CD4-positive, alpha-beta T cell treated with Interleukin-15 for 1 hour (primary cell): Measurements from ENCODE around the gene DUSP5.

Experiments
- DNase-seq: peaks from one replicate; pipeline ENCODE4 v3.0.0-alpha.2; 2020

The DUSP5 gene

DNA sequence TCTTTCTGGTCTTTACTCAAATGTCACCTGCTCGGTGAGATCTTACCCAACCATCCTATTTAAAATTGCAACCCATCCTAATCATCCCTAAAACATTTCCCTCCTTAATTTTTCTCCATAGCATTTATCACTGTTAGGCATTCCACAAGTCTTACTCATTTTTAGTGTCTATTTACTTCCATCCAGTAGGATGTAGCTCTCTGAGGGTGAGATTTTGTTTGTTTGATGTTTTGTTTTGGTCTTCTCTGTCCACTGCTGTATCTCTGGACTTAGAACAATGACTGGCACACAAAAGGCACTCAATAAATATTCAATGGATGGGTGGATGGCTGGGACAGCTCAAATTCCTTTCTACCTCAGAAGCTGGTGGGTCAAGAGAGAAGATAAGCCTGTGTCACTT, 15.8 kb upstream of the DUSP5 start:
- DNase-seq: no peak

DNA sequence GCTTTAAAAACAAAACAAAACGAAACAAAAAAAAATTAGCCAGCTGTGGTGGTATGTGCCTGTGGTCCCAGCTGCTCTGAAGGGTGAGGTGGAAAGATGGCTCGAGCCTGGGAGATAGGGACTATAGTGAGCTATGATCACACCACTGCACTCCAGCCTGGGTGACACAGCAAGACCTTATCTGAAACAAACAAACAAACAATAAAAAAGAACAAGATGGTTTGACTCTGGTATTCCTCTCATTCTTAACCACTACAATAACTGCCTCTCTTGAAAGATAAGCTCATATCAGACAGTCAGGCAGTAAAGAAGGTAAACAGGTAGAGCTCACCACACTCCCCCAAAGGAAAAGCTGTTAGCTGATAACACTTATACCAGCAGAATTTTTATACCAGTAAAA, 14.1 kb upstream of the DUSP5 start:
- no peak for DNase-seq

DNA sequence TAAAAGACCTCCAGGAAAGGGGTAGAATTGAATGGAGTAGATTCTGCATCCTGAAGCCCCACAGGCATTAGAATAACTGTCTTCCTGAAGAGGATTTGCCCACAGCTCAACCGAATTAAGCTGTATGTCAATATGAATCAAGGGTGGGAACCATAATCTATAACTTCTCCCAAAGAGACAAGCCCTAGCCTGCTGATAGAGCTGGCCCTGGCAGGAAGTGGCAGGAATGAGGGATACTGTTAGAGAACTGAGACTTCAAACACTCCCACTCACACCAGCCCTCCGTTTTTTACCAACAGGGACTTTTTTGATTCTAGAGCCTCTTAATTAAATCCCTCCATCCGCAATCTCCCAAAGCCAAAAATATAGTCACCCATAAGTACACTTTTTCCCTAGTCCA, 12.2 kb upstream of the DUSP5 start:
- no peak for DNase-seq

DNA sequence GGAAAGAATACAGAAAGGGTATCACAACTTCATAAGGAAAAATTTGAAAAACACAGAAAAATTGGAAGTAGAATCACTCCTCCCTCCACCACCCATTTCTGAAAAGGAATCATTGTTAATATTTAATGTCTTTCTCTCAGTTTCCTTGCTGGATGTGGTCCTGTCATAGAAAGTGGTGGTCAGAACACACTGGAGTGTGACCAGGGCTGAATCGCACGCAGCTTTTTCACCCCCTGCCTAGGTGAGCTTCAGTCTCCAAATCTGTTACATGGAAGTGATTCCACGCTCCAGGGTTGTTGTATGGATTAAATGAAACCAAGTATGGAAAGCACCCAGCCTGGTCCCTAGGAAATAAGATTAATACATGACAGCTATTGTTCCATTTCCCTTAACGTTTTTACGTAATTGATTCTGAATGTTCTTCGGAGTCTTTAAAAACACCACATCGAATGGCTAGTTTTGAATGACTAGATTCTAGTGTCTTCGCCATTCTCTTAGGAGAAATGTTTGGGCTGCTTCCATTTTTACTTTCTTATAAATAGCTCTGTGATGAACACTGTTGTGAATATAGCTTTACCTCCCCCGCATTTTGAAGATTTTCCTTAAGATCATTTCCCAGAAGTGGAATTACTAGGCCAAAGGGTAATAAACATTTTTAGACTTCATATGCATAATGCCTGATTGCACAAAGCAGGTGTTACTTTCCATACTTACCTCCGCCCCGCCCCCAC, 10.9 kb upstream of the DUSP5 start:
- no peak for DNase-seq

DNA sequence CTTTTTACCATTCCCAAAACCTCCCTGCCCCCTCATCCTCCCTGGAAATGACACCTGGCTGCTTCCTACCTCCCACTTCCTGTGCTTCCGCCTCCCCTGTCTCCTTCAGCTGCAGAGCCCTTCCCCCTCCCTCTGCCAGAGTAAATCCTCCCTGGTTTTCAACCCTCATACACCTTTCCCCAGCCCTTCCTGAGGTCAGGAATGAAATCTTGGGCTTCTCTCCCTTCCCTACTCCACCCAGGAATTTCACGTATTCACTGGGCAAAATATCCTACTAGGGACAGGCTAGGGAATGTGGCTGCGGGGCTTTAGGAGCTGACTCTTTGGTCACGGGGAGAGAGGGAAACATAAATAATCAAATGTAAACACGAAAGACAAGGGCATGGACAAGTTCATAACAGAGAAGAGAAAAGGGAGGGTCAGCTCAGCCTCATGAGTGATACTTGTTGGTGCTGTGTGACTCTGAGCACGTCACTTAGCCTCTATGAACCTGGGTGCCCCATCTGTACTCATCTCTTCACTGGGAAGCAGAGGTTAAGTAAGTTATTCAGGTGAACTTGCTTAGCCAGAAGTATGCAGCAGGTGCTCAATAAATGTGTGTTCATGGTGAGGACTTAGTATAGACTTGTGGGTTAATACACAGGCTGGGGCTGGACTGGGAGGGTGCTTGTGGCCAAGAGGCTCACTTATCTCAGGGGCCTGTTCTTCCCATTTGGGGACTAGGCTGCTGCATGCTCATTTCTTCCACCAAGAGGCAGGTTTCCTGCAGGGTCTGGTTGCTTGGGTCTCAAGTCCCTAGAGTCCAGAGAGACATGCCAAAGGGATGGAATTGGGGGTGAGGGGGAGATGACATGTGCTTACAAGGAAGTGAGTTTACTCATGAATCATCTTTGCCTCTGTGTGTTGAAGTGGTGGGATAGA, 10.0 kb upstream of the DUSP5 start:
- no peak for DNase-seq

DNA sequence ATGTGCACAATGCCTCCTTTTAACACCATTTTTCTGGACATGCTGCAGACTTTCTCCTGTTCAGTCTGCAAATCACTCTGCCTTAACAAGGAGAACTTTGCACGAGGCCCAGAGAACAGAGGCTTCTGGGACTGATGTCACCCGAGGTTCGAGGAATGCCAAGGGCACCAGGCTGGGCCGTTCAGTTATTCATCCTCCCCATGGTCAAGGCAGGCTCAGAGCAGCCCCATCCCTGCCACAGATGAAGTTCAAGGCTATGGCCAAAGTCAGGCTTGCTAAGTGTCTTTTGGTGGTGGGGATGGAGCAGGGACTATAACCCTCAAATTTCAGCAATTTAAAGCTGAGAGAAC, 9.4 kb upstream of the DUSP5 start:
- no peak for DNase-seq

DNA sequence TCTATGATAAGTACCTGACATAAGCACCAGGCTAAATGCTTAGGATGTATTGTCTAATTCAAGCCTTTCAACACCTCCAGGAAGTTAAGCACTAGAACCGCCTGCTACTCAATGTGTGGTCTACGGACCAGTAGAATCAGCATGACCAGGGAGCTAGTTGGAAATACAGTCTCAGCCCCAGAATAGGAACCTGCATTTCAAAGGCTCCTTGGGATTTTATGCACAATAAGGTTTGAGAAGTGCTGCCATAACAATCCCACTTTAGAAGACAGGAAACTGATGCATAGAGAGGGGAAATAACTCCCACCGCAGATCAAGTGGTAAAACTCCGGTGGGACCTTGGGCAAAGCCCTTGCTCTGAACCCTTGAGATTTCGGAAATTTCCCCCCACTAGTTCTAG, 8.8 kb upstream of the DUSP5 start:
- DNase-seq: no peak

DNA sequence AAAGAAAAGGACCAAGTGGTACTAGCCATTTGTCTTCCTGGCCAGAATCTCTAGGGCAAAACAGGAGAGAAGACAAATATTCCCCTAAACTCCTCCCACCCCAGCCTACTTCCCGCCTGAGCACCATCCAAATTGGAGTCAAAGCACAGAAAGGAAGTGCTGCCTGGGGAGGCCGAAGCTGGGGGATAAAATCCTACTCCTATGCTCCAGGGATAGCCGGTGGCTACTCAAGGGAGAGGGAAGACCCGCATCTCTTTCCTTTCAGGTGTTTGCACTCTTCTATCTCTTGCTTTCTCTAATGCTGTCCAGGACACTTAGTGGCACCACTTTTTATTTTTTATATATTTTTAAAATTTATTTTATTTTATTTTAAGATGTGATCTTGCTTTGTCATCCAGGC, 7.1 kb upstream of the DUSP5 start:
- DNase-seq: no peak

DNA sequence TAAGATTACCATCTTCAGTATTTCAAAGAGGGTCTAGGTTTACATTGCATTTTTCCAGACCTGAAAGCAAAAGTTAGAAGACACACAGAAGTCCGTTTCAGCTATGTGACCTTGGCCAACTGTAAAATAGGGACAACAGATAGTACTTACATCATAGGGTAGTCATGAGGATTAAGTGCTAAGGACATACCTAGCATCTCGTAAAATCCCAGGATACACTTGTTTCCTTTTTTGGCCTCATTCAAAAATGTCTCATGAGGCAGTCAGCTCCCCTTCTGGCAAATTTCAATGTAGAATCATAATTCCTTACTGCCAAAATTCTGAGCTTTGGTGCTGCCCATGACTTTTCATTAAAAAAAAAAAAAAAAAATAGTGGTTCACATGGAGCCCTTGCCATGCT, 6.4 kb upstream of the DUSP5 start:
- DNase-seq: no peak

DNA sequence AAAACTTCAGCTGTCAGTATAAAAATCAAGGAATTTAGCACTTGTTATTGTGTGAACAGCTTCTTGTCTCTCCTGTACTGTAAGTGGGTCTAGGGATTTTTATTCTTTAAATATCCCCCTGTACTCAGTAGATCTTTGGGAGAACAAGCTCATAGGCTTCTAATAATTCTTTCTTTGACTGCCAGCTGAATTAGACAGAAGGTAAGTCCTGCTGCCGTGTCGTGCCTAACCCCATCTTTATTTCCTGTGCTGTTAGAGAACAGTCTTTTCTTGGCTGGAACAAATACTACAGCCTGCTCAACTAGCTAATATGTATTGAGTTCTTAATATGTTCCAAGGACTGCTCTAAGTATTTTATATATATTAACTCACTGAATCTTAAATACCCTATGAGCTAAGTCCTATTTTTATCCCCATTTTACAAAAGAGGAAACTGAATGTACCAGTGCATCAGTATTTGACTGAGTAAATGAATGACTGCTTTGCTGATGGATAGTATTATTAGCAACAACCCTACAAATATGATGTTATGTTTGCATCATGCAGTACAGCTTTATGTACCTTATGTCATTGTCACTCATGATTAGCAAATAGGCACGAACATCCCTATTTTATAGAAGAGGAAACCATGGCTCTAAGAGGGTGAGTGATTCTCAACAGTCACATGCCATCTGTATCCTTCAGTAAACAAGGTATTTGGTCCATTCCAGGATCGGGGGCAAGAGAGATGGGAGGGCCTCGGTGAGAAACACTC, 5.5 kb upstream of the DUSP5 start:
- no peak for DNase-seq

DNA sequence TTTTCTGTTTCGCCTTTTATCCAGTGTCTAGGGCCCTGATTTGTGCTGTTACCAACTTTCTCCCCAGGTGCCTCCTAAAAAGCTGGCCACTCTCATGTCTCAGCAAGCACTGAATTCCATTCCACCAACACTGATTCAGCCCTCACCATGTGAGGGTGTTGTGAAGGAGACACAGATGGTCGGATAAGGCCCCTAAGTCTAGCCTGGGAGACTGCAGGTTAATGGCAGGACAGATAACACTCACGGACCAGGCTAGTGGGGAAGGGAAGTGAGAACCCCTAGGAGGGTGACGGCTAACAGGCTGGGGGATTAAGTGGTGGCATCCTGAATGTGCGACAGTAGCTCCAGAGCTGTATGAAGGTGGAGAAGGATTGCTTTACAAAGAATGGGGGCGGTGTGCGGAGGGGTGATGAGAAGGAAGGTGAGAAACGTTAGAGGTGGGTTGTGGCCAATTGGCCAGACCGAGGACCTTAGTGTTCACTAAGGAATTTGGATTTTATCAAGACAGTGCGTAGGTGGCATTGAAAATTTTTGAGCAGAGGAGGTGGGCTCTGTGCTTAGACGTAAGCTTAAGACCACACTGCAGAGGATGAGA, 3.8 kb upstream of the DUSP5 start:
- DNase-seq: no peak

DNA sequence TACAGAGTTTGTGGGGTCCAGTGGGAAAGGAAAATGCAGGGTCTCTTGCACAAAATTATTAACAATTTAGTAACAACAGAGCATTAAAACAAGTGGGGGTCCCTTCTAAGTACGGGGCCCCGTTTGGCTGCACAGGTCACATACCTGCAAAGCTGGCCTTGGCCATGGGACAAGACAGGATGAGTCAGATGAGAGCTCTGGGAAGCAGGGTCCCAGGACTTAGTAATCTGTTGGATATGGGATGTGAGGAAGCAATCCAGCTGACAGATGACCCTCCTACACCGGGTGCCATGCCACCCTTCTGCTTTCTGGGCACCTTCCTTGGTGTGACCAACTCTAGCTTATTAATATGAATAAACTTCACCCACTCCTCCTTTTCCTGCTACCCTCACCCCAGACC, 3.2 kb upstream of the DUSP5 start:
- no peak for DNase-seq

DNA sequence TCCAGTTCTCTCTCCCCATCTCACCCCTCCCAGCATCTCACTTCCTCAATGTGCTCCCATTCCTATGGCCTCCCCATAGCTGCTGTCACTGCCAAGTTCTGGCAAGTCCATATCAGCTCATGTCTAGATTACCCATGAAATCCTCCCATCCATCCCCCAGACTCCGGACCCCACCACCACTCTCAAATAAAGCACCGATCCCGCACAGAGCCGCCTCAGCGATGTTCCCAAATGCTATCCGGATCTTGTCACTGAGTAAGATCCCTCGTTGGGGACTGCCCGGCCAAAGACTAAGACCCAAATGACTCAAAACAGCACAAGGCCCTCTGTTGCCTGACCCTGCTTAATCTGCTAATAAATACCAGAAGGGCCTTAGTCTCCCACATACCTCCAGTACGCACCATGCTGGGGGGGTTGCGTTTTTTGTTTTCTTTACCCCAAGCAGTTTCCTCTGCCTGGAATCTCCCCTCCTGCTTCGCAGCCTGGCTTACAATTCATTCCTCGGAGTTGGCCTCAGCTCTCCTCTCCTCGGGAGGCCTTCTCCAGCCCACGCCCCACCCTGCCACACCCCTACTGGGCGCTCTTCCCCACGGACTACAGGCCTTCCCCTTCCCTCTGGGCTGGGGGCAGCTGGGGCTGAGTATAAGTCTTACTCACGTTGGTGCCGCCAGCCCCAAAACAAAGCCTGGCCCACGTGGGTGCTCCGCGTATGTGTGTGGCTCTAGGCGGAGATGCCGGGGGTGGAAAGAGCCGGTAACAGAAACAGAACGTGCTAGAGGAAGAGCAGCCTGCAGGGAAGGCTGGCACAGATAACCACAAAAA, 1.8 kb upstream of the DUSP5 start:
- DNase-seq: peak; percentile 51

DNA sequence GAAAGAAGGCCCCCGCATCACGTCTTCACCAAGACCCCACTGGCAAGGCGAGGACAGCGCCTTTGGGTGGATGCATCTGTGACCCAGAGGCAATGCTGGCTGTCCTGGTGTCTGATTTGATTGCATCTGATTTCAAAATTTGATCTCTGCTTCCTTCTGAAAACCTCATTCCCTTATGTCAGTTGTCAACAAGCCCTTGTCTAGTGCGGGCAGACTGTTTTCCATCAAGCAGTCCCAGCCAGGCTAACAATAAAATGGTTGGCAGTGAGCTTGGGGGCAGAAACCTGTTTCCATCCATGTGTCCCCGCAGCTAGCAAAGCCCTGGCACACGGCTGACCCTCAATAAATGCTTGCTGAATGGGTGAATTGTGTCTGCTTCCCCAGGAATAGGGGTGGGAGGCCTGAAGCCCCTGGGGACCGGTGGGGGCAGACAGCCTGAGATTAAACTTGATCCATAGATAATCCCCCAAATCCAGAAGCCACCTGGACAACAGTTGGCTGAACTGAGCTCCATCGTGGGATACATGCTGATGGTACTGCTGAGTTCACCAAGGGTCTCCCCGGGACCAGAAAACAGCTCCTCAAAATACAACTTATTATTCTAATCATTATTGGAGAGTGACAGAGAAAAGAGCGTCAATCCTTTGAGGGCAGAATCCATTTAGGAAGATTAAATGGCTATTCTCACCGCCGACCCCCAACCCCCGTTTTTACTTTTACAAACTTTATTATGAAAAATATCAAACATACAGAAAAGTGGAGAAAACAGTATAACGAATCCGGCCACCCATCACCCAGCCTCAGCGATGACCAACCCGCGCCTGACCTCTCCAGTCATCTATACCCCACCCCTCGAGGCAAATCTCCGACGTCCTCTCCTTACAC, 912 bp upstream of the DUSP5 start:
- no peak for DNase-seq

DNA sequence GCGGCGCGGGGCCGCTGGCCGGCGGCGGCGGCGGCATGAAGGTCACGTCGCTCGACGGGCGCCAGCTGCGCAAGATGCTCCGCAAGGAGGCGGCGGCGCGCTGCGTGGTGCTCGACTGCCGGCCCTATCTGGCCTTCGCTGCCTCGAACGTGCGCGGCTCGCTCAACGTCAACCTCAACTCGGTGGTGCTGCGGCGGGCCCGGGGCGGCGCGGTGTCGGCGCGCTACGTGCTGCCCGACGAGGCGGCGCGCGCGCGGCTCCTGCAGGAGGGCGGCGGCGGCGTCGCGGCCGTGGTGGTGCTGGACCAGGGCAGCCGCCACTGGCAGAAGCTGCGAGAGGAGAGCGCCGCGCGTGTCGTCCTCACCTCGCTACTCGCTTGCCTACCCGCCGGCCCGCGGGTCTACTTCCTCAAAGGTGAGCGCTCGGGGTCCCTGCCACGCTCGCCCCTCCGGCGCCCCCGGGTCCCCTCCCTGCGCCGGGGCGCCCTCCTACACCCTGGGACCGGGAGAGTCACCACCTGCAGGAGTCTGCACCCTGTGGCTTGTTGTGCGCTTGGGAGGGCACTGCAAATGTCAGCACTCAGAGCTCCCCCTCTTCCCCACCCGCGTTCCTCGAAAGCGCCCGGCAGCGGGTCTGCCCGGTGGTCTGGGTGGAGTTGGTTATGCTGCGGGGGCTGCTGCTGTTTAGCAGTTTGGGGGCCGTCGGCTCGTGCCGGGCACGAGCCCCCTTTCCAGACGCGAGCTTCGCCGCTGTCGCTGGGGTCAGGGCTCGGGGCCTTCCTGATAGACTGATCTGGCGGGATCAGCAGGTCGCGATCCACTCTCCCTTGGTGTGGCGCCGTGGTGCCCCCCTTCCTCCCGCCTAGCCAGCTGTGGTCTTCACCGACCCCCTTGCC, 627 bp downstream of the DUSP5 start:
- peak; percentile 62 for DNase-seq

DNA sequence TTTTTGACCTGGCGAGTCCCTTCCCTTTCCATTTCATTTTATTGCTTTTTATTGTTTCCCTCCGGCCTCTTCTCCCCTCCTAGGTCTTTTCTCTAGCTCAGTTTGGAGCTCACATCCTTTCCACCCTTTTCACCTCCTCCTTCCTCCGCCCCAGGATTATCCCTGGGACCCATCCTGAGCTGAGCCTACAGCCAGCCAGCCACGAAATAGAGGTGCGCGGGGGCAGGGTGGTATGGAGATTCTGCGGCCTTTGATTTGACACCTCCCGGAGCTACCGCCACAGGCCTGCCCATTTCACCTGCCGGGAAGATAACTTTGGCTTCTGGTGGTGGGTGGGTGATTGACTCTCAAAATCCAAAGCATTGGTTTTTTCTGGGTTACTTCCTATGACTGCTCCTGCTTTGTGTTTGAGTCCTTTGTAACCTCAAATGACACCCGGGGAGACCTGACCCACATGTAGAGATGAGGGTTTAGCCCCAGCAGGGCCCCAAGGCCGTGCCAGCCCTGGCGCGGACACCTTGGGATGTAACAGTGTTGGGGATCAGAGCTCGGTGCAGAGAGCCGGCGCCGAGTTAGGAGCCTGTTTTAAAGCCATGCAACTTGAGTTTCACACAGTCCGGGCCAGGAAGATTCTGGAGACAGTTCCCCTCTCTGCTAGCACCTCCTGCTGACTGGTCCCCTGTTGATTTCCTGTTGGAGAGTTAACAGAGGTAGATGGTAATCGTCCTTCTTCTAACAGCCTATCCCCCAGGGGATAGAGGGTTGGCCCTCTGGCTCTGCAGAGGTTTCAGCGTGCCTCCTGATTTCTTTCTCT, 1.5 kb downstream of the DUSP5 start:
- peak; percentile 52 for DNase-seq

DNA sequence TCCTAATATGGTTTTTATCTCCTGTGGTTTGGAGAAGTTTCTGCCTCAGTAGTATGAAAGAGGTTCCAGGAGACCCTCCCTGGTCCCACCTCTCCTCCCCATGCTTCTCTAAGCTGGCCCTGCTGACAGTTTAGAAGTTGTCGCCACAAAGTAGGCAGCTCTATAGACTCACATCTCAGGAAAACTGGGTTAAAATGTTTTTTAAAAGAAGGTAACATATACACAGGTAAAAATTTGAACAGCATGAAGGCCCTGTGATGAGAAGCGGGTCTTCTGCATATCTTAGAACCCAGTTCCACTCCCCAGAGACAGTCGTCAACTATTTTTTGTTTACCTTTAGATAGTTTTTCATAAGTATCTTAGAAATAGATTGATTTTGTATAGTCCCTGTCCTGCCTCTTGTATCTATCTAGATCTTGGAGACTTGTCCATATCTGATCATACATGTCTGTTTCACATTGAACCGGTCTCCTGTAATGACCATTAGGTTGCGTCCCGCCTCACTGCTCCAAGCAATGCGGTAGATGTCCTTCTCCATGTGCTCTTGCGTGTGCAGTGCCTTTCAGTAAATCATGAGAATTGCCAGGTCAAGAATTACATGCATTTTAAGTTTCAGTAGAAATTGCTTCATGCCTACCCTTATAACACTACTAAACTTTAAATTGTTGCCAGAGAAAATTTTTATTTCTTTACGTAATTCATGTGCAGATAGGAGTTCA, 2.2 kb downstream of the DUSP5 start:
- no peak for DNase-seq

DNA sequence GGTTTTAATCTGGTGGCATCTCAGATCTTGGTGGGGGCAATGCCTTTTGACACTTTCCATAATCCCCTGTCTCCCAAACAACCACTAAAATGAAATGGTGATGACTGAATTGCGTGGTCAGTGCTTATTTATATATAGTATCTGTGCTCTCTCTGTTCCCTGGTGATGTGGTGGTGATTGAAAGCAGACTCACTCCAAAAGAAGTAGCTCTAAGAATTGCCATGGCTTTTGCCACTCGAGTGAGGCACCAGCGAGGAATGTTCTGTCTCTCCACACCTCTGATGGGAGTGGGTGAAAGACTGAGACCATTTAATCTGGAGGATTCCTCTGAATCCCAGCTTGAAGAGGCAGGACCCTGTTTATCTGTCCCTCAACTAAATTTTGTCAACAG, 2.8 kb downstream of the DUSP5 start:
- DNase-seq: no peak
